WTC11 (cell line): ENCODE measurements around the gene NFE2L3. TPM values are rescaled to one million over a fixed set of nuclear protein-coding genes. Genes with fewer than 3 reads are reported as not detected.

ENCODE experiments used
- ATAC-seq: fragments of 200-7000 bp; cut with Tn5 transposase; 2 replicates; pipeline ENCODE4 v1.10.0; 2021; ENCODE audit warnings: mild to moderate bottlenecking, moderate library complexity
- CTCF ChIA-PET: fragments of 300-600 bp; sonication (Branson Sonifier 250); formaldehyde crosslinking; loops from one replicate; lab custom pipeline; 2021; ENCODE audit warnings: antibody characterized with exemption; lab: Charles Lee
- POLR2A ChIA-PET: fragments of 350-600 bp; sonication (Branson Sonifier 250); formaldehyde crosslinking; loops from one replicate; lab custom pipeline; 2021; ENCODE audit warnings: antibody characterized with exemption; lab: Charles Lee
- DNase-seq: peaks from one replicate; pipeline ENCODE4 v3.0.0; 2021; ENCODE audit warnings: low spot score
- H3K27ac Mint-ChIP-seq: 2 replicates; pipeline ENCODE4 v1.8.0; 2021; ENCODE audit warnings: mixed read lengths
- H3K27me3 Mint-ChIP-seq: 2 replicates; pipeline ENCODE4 v1.8.0; 2021; ENCODE audit warnings: low read depth, mild to moderate bottlenecking, moderate library complexity, mixed read lengths
- H3K36me3 Mint-ChIP-seq: 2 replicates; pipeline ENCODE4 v1.8.0; 2021; ENCODE audit warnings: mixed read lengths
- H3K4me1 Mint-ChIP-seq: 2 replicates; pipeline ENCODE4 v1.8.0; 2022; ENCODE audit warnings: mixed read lengths
- H3K4me3 Mint-ChIP-seq: 2 replicates; pipeline ENCODE4 v1.8.0; 2021; ENCODE audit warnings: mild to moderate bottlenecking, moderate library complexity, mixed read lengths
- H3K9me3 Mint-ChIP-seq: 2 replicates; pipeline ENCODE4 v1.8.0; 2021; ENCODE audit warnings: mixed read lengths
- EMX1 ChIP-seq: fragments of 250-450 bp; sonication (Bioruptor Pico); IDR thresholded peaks from 2 replicates; pipeline ENCODE4 v1.8.0; 2021; ENCODE audit warnings: mild to moderate bottlenecking
- FOXJ3 ChIP-seq: sonication (generic); formaldehyde crosslinking; IDR thresholded peaks from 2 replicates; pipeline ENCODE4 v1.9.0; 2021; ENCODE audit warnings: missing genetic modification reagents, mild to moderate bottlenecking, borderline replicate concordance
- FOXP1 ChIP-seq: sonication (generic); formaldehyde crosslinking; IDR thresholded peaks from 2 replicates; pipeline ENCODE4 v1.8.0; 2022; ENCODE audit warnings: missing genetic modification reagents, mild to moderate bottlenecking, moderate library complexity, borderline replicate concordance
- NFATC4 ChIP-seq: fragments of 250-450 bp; sonication (Bioruptor Pico); IDR thresholded peaks from 2 replicates; pipeline ENCODE4 v1.9.0; 2021; ENCODE audit warnings: mild to moderate bottlenecking
- PRRX2 ChIP-seq: fragments of 250-450 bp; sonication (Bioruptor Pico); IDR thresholded peaks from 2 replicates; pipeline ENCODE4 v1.8.0; 2021; ENCODE audit warnings: mild to moderate bottlenecking
- RELA ChIP-seq: sonication (generic); formaldehyde crosslinking; IDR thresholded peaks from 2 replicates; pipeline ENCODE4 v1.8.1; 2022; ENCODE audit warnings: missing genetic modification reagents, mild to moderate bottlenecking, borderline replicate concordance
- SMAD3 ChIP-seq: sonication (generic); formaldehyde crosslinking; IDR thresholded peaks from 2 replicates; pipeline ENCODE4 v1.8.0; 2022; ENCODE audit warnings: missing genetic modification reagents, mild to moderate bottlenecking, borderline replicate concordance
- SMAD4 ChIP-seq: sonication (generic); formaldehyde crosslinking; IDR thresholded peaks from 2 replicates; pipeline ENCODE4 v1.8.0; 2022; ENCODE audit warnings: mild to moderate bottlenecking, missing genetic modification reagents
- SP1 ChIP-seq: sonication (generic); formaldehyde crosslinking; conservative IDR thresholded peaks from 2 replicates; pipeline ENCODE4 v1.8.1; 2022; ENCODE audit warnings: missing genetic modification reagents
- TP53 ChIP-seq: sonication (generic); formaldehyde crosslinking; IDR thresholded peaks from 2 replicates; pipeline ENCODE4 v1.8.1; 2023; ENCODE audit warnings: mild to moderate bottlenecking, missing genetic modification reagents
- ZBTB21 ChIP-seq: sonication (generic); formaldehyde crosslinking; IDR thresholded peaks from 2 replicates; pipeline ENCODE4 v1.8.1; 2023; ENCODE audit warnings: mild to moderate bottlenecking, missing genetic modification reagents, borderline replicate concordance
- ZNF138 ChIP-seq: sonication (generic); formaldehyde crosslinking; conservative IDR thresholded peaks from 2 replicates; pipeline ENCODE4 v1.8.1; 2022; ENCODE audit warnings: mild to moderate bottlenecking, moderate library complexity, missing genetic modification reagents
- ZNF232 ChIP-seq: sonication (generic); formaldehyde crosslinking; IDR thresholded peaks from 2 replicates; pipeline ENCODE4 v1.8.0; 2022; ENCODE audit warnings: mild to moderate bottlenecking, missing genetic modification reagents
- ZNF263 ChIP-seq: sonication (generic); formaldehyde crosslinking; IDR thresholded peaks from 2 replicates; pipeline ENCODE4 v1.8.1; 2022; ENCODE audit warnings: low read depth, mild to moderate bottlenecking, moderate library complexity, missing genetic modification reagents
- ZNF396 ChIP-seq: fragments of 250-450 bp; sonication (Bioruptor Pico); IDR thresholded peaks from 2 replicates; pipeline ENCODE4 v1.8.0; 2021; ENCODE audit warnings: mild to moderate bottlenecking, moderate library complexity, borderline replicate concordance
- ZNF416 ChIP-seq: fragments of 250-450 bp; sonication (Bioruptor Pico); IDR thresholded peaks from 2 replicates; pipeline ENCODE4 v1.9.0; 2021; ENCODE audit warnings: mild to moderate bottlenecking, inconsistent platforms
- total RNA-seq: library from RNA; stranded (reverse); gene quantifications from 3 replicates; pipeline ENCODE4 v1.2.3, GENCODE V29; 2021
- TF ChIP-seq, protein P1 (sequence below): fragments of 250-450 bp; sonication (Bioruptor Pico); IDR thresholded peaks from 2 replicates; pipeline ENCODE4 v1.9.0; 2021; ENCODE audit warnings: moderate library complexity, mild to moderate bottlenecking, inconsistent platforms, borderline replicate concordance
- TF ChIP-seq, protein P2 (sequence below): sonication (generic); formaldehyde crosslinking; IDR thresholded peaks from 2 replicates; pipeline ENCODE4 v1.8.1; 2022; ENCODE audit warnings: missing genetic modification reagents, borderline replicate concordance
- TF ChIP-seq, protein P3 (sequence below): sonication (generic); formaldehyde crosslinking; IDR thresholded peaks from 2 replicates; pipeline ENCODE4 v1.8.1; 2023; ENCODE audit warnings: mild to moderate bottlenecking, missing genetic modification reagents
- TF ChIP-seq, protein P4 (sequence below): fragments of 250-450 bp; sonication (Bioruptor Pico); IDR thresholded peaks from 2 replicates; pipeline ENCODE4 v1.8.0; 2021; ENCODE audit warnings: mild to moderate bottlenecking
- TF ChIP-seq, protein P5 (sequence below): fragments of 250-450 bp; sonication (Bioruptor Pico); conservative IDR thresholded peaks from 2 replicates; pipeline ENCODE4 v1.9.0; 2021; ENCODE audit warnings: mild to moderate bottlenecking
- TF ChIP-seq, protein P6 (sequence below): fragments of 250-450 bp; sonication (Bioruptor Pico); IDR thresholded peaks from 2 replicates; pipeline ENCODE4 v1.9.0; 2021; ENCODE audit warnings: mild to moderate bottlenecking

The NFE2L3 gene
- total RNA-seq, 1 experiment from 2014 or later, result 66.8 TPM

DNA sequence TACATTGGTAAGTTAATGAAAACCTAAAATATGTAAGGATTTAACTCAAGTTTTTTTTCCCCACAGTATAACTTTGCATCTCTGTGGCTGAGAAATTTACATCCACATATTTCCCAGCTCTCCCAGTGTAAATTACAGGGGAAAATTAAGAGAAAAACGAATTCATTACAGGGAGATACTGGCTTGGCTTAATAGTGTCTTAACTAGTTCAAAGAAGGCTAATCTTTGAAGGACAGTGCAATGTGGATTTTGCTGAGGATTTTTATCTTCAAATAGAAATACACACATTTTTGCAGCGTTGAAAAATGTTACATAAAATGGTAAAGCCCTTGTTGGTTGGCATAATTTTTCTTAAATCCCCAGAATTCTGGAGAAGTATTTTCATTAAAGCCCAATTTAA lies 51.0 kb downstream of the NFE2L3 start (continued):
- no peak for TF ChIP-seq RELA (CRISPR knock-in tag)

DNA sequence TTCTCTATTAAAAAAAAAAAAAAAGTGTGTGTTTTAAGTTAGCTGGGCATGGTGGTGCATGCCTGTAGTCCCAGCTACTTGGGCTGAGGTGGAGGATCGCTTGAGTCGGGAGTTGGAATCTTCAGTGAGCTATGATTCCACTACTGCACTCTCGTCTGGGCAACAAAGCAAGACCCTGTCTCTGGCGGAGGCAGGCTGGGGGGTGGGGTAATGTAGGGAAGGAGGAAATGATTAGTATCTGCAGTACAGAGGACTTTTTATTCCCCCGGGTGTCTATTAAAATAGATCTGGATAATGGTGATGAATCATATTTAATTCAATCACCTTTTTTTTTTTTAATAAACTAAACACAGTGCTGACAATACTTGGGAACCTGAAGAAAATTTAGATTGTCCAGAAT lies 56.0 kb downstream of the NFE2L3 start:
- H3K27me3 Mint-ChIP-seq, result no peaks in the 10 kb centered on the region
- ATAC-seq, result no peak
- CTCF ChIA-PET, result interaction anchor here (1.1 kb wide), 1 partner anchor 256 kb away, joined by 3 read pairs; no protein-coding TSS in a partner anchor
- peaks cover 92% of the 10 kb centered on the region for H3K36me3 Mint-ChIP-seq
- no peak for DNase-seq
- POLR2A ChIA-PET, result interaction anchor here (0.6 to 2.2 kb wide), 3 partner anchors 9 to 113 kb away, joined by 5 to 8 read pairs (median 5); no protein-coding TSS in a partner anchor
- TF ChIP-seq, protein P1, sequence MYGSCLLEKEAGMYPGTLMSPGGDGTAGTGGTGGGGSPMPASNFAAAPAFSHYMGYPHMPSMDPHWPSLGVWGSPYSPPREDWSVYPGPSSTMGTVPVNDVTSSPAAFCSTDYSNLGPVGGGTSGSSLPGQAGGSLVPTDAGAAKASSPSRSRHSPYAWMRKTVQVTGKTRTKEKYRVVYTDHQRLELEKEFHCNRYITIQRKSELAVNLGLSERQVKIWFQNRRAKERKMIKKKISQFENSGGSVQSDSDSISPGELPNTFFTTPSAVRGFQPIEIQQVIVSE (CRISPR knock-in tag), result no peak
- TF ChIP-seq, protein P2, sequence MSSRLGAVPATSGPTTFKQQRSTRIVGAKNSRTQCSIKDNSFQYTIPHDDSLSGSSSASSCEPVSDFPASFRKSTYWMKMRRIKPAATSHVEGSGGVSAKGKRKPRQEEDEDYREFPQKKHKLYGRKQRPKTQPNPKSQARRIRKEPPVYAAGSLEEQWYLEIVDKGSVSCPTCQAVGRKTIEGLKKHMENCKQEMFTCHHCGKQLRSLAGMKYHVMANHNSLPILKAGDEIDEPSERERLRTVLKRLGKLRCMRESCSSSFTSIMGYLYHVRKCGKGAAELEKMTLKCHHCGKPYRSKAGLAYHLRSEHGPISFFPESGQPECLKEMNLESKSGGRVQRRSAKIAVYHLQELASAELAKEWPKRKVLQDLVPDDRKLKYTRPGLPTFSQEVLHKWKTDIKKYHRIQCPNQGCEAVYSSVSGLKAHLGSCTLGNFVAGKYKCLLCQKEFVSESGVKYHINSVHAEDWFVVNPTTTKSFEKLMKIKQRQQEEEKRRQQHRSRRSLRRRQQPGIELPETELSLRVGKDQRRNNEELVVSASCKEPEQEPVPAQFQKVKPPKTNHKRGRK, result no peak
- TF ChIP-seq ZNF263 (CRISPR knock-in tag) (no peak), SMAD3 (CRISPR knock-in tag) (no peak), SMAD4 (CRISPR knock-in tag) (no peak), SP1 (CRISPR knock-in tag) (no peak), TP53 (CRISPR knock-in tag) (no peak), FOXP1 (CRISPR knock-in tag) (no peak), ZNF232 (CRISPR knock-in tag) (no peak), FOXJ3 (CRISPR knock-in tag) (no peak), ZNF396 (CRISPR knock-in tag) (no peak), NFATC4 (CRISPR knock-in tag) (no peak), ZBTB21 (CRISPR knock-in tag) (no peak)
- TF ChIP-seq, protein P3, sequence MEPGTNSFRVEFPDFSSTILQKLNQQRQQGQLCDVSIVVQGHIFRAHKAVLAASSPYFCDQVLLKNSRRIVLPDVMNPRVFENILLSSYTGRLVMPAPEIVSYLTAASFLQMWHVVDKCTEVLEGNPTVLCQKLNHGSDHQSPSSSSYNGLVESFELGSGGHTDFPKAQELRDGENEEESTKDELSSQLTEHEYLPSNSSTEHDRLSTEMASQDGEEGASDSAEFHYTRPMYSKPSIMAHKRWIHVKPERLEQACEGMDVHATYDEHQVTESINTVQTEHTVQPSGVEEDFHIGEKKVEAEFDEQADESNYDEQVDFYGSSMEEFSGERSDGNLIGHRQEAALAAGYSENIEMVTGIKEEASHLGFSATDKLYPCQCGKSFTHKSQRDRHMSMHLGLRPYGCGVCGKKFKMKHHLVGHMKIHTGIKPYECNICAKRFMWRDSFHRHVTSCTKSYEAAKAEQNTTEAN, result no peak
- TF ChIP-seq, all 79 proteins: peak for 0
- no peaks in the 10 kb centered on the region for H3K9me3 Mint-ChIP-seq
- no peak overlapping the region for H3K27ac Mint-ChIP-seq
- peaks cover 35% of the 10 kb centered on the region for H3K4me1 Mint-ChIP-seq
- H3K4me3 Mint-ChIP-seq, result no peak overlapping the region

DNA sequence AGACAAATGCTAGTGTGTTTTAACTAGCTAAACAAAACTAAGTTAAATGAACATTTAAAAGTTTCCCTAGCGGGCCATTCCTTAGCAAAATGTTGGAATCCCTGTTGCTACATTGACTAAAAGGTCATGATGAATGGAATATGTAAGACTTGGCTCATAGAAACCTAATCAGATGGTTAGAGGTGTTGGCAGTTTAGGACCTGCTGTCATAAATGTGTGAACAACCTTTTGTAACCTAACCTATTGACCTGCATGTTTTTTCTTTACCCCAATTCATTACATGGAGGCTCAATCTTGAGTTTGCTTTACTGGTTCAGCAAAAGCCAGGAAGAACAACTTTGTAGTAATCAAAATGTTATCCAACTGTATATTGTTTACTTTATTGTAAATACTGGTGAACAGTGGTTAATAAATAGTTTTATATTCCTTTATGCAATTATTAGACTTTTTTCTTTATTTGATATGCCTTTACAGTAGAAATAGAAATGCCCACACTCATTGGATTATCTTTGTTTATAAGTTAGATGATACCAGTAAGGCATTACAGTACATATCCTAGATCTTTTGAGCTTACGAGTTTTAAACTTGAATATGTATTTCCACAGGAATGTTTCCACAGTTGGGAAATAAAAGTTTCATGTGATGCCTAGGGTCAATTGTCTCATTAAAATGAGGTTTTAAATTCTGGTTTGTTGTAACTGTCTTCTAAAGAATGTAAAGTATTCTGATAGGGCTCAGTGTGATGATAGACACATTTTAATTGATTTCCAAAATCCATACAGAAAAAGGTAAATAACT lies 61.1 kb downstream of the NFE2L3 start:
- H3K9me3 Mint-ChIP-seq, result no peaks in the 10 kb centered on the region
- H3K4me1 Mint-ChIP-seq, result peaks cover 5% of the 10 kb centered on the region; the same call in 1 of the 2 replicates
- H3K4me3 Mint-ChIP-seq, result no peak overlapping the region
- ChIA-PET POLR2A (interaction anchor here (1.1 to 1.3 kb wide), 2 partner anchors 11 to 13 kb away, joined by 3 read pairs; partner anchors contain the start of gene CBX3), CTCF (no interaction called here)
- H3K27me3 Mint-ChIP-seq, result no peaks in the 10 kb centered on the region
- DNase-seq (no peak), ATAC-seq (no peak)
- no peak overlapping the region for H3K27ac Mint-ChIP-seq
- H3K36me3 Mint-ChIP-seq, result peaks cover 47% of the 10 kb centered on the region
- TF ChIP-seq, protein P4, sequence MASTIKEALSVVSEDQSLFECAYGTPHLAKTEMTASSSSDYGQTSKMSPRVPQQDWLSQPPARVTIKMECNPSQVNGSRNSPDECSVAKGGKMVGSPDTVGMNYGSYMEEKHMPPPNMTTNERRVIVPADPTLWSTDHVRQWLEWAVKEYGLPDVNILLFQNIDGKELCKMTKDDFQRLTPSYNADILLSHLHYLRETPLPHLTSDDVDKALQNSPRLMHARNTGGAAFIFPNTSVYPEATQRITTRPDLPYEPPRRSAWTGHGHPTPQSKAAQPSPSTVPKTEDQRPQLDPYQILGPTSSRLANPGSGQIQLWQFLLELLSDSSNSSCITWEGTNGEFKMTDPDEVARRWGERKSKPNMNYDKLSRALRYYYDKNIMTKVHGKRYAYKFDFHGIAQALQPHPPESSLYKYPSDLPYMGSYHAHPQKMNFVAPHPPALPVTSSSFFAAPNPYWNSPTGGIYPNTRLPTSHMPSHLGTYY (CRISPR knock-in tag), result peak; percentile 50; the same call in 1 of the 2 replicates
- TF ChIP-seq NFATC4 (CRISPR knock-in tag), result peak; percentile 92
- TF ChIP-seq FOXJ3 (CRISPR knock-in tag), result no peak
- 0 out of 2 replicates have a peak, but pooled peaks have one; percentile 32 for TF ChIP-seq EMX1 (CRISPR knock-in tag)
- no peak for TF ChIP-seq SP1 (CRISPR knock-in tag)
- TF ChIP-seq, protein P5, sequence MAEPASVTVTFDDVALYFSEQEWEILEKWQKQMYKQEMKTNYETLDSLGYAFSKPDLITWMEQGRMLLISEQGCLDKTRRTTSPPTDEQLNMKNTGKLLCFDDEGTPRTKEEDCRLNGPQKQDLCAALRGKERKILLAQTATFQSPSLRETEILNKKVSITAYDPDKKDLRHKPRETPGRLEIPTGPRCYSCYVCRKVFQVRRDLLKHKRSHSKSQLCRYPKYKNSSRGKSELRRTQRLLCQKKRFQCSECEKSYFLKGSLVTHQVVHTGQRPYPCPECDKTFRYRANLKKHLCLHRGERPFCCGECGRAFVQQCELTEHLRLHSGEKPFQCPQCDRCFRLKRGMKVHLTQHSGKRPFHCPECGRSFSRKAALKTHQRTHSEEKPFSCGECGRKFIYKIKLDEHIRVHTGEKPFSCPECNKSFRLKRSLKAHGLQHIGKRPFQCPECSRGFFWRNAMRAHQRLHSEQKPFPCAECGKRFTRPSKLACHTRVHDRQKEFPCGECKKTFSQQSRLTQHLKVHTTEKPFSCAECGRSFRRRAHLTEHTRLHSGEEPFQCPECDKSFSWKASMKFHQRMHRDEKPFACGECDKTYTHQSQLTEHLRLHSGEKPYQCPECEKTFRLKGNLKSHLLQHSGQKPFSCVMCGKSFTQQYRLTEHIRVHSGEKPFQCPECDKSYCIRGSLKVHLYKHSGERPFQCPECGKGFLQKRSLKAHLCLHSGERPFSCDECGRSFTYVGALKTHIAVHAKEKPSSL (CRISPR knock-in tag), result peak; percentile 77; the same call in 1 of the 2 replicates
- no peak for TF ChIP-seq ZNF263 (CRISPR knock-in tag)
- TF ChIP-seq, protein P6, sequence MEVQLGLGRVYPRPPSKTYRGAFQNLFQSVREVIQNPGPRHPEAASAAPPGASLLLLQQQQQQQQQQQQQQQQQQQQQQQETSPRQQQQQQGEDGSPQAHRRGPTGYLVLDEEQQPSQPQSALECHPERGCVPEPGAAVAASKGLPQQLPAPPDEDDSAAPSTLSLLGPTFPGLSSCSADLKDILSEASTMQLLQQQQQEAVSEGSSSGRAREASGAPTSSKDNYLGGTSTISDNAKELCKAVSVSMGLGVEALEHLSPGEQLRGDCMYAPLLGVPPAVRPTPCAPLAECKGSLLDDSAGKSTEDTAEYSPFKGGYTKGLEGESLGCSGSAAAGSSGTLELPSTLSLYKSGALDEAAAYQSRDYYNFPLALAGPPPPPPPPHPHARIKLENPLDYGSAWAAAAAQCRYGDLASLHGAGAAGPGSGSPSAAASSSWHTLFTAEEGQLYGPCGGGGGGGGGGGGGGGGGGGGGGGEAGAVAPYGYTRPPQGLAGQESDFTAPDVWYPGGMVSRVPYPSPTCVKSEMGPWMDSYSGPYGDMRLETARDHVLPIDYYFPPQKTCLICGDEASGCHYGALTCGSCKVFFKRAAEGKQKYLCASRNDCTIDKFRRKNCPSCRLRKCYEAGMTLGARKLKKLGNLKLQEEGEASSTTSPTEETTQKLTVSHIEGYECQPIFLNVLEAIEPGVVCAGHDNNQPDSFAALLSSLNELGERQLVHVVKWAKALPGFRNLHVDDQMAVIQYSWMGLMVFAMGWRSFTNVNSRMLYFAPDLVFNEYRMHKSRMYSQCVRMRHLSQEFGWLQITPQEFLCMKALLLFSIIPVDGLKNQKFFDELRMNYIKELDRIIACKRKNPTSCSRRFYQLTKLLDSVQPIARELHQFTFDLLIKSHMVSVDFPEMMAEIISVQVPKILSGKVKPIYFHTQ, result peak; percentile 89; the same call in 1 of the 2 replicates
- TF ChIP-seq ZNF138 (CRISPR knock-in tag), result no peak
- 0 out of 2 replicates have a peak, but pooled peaks have one; percentile 19 for TF ChIP-seq ZNF416 (CRISPR knock-in tag)
- peak; percentile 57 for TF ChIP-seq PRRX2 (CRISPR knock-in tag)
